H9 (cell line): ENCODE data around the gene AMT. TPM values are rescaled to one million over a fixed set of nuclear protein-coding genes. Genes with fewer than 3 reads are reported as not detected.

Source experiments
- DNase-seq: peaks from one replicate; pipeline ENCODE4 v3.0.0-alpha.2; 2017
- H2AFZ ChIP-seq: one replicate; pipeline ENCODE4 v1.6.1; 2013; ENCODE audit warnings: mild to moderate bottlenecking, low read length, control low read depth, moderate library complexity
- H2AK5ac ChIP-seq: 2 replicates; pipeline ENCODE4 v1.6.1; 2013; ENCODE audit warnings: low read length, control low read depth, mixed read lengths; ENCODE audit not compliant: insufficient read length
- H2BK120ac ChIP-seq: one replicate; pipeline ENCODE4 v1.6.1; 2013; ENCODE audit warnings: low read depth, mild to moderate bottlenecking, low read length, control low read depth, inconsistent platforms; ENCODE audit not compliant: poor library complexity, severe bottlenecking
- H2BK12ac ChIP-seq: 2 replicates; pipeline ENCODE4 v1.6.1; 2013; ENCODE audit warnings: low read length, control low read depth, mixed read lengths, low read depth; ENCODE audit not compliant: insufficient read length
- H2BK15ac ChIP-seq: 2 replicates; pipeline ENCODE4 v1.6.1; 2013; ENCODE audit warnings: low read depth, low read length, control low read depth
- H2BK20ac ChIP-seq: one replicate; pipeline ENCODE4 v1.6.1; 2013; ENCODE audit warnings: low read depth, mild to moderate bottlenecking, low read length, control low read depth, inconsistent platforms; ENCODE audit not compliant: poor library complexity, severe bottlenecking
- H2BK5ac ChIP-seq: 2 replicates; pipeline ENCODE4 v1.6.1; 2013; ENCODE audit warnings: low read length, control low read depth, mixed read lengths; ENCODE audit not compliant: insufficient read length
- H3K14ac ChIP-seq: 2 replicates; pipeline ENCODE4 v1.6.1; 2013; ENCODE audit warnings: low read length, control low read depth; ENCODE audit not compliant: insufficient read depth
- H3K18ac ChIP-seq: 2 replicates; pipeline ENCODE4 v1.6.1; 2013; ENCODE audit warnings: low read depth, mild to moderate bottlenecking, mixed read lengths, low read length, control low read depth; ENCODE audit not compliant: insufficient read length
- H3K23ac ChIP-seq: 2 replicates; pipeline ENCODE4 v1.6.1; 2013; ENCODE audit warnings: low read length, control low read depth, mixed read lengths, low read depth; ENCODE audit not compliant: insufficient read length
- H3K23me2 ChIP-seq: 2 replicates; pipeline ENCODE4 v1.6.1; 2013; ENCODE audit warnings: low read depth, mild to moderate bottlenecking, mixed read lengths, low read length, control low read depth; ENCODE audit not compliant: insufficient read length, poor library complexity, severe bottlenecking
- H3K27ac ChIP-seq: 2 replicates; pipeline ENCODE4 v1.5.1; 2013; ENCODE audit warnings: low read length, control low read depth, mixed read lengths, low read depth; ENCODE audit not compliant: insufficient read length
- H3K27me3 ChIP-seq: 2 replicates; pipeline ENCODE4 v1.6.1; 2013; ENCODE audit warnings: low read length, control low read depth, inconsistent platforms; ENCODE audit not compliant: insufficient read depth
- H3K4ac ChIP-seq: 2 replicates; pipeline ENCODE4 v1.6.1; 2013; ENCODE audit warnings: low read depth, mild to moderate bottlenecking, control low read depth, inconsistent platforms, low read length, moderate library complexity
- H3K4me1 ChIP-seq: 2 replicates; pipeline ENCODE4 v1.6.1; 2013; ENCODE audit warnings: low read length, control low read depth, inconsistent platforms; ENCODE audit not compliant: insufficient read depth
- H3K4me2 ChIP-seq: 2 replicates; pipeline ENCODE4 v1.6.1; 2013; ENCODE audit warnings: low read length, control low read depth, mixed read lengths; ENCODE audit not compliant: insufficient read length, insufficient read depth
- H3K56ac ChIP-seq: 2 replicates; pipeline ENCODE4 v1.6.1; 2013; ENCODE audit warnings: low read depth, mild to moderate bottlenecking, mixed read lengths, low read length, control low read depth; ENCODE audit not compliant: insufficient read length
- H3K79me1 ChIP-seq: 2 replicates; pipeline ENCODE4 v1.6.1; 2013; ENCODE audit warnings: low read depth, mild to moderate bottlenecking, moderate library complexity, low read length, control low read depth, inconsistent platforms; ENCODE audit not compliant: insufficient read depth, poor library complexity, severe bottlenecking
- H3K79me2 ChIP-seq: 2 replicates; pipeline ENCODE4 v1.6.1; 2013; ENCODE audit warnings: low read length, control low read depth, inconsistent platforms; ENCODE audit not compliant: insufficient read depth
- H3K9ac ChIP-seq: 2 replicates; pipeline ENCODE4 v1.6.1; 2013; ENCODE audit warnings: low read length, control low read depth, mixed read lengths; ENCODE audit not compliant: insufficient read length; ENCODE audit errors: extremely low read depth
- H3K9me3 ChIP-seq: one replicate; pipeline ENCODE4 v1.6.1; 2013; ENCODE audit warnings: low read depth, low read length, inconsistent platforms; ENCODE audit not compliant: control insufficient read depth
- H3T11ph ChIP-seq: one replicate; pipeline ENCODE4 v1.6.1; 2013; ENCODE audit warnings: mild to moderate bottlenecking, low read length, control low read depth, inconsistent platforms
- H4K20me1 ChIP-seq: one replicate; pipeline ENCODE4 v1.6.1; 2013; ENCODE audit not compliant: control insufficient read depth, insufficient read length, insufficient read depth
- H4K5ac ChIP-seq: 2 replicates; pipeline ENCODE4 v1.6.1; 2013; ENCODE audit warnings: low read depth, mild to moderate bottlenecking, mixed read lengths, low read length, control low read depth; ENCODE audit not compliant: insufficient read length
- H4K8ac ChIP-seq: replicated peaks from 2 replicates; pipeline ENCODE4 v1.6.1; 2013; ENCODE audit warnings: low read length, control low read depth, mixed read lengths, low read depth; ENCODE audit not compliant: insufficient read length
- H4K91ac ChIP-seq: 2 replicates; pipeline ENCODE4 v1.6.1; 2013; ENCODE audit warnings: low read depth, mild to moderate bottlenecking, moderate library complexity, mixed read lengths, low read length, control low read depth; ENCODE audit not compliant: insufficient read length
- H3K27ac Mint-ChIP-seq, 3 experiments: 2 replicates in 2 of 3; 3 replicates in 1 of 3; pipeline ENCODE4 v1.8.0; 2020 to 2021; ENCODE audit warnings: mixed read lengths in 3 of 3, mild to moderate bottlenecking in 1 of 3, moderate library complexity in 1 of 3
- H3K27me3 Mint-ChIP-seq: 2 replicates; pipeline ENCODE4 v1.8.0; 2021; ENCODE audit warnings: low read depth, mild to moderate bottlenecking, moderate library complexity, mixed read lengths
- H3K36me3 Mint-ChIP-seq, 3 experiments: 2 replicates in 2 of 3; 3 replicates in 1 of 3; pipeline ENCODE4 v1.8.0; 2020 to 2021; ENCODE audit warnings: low read depth in 3 of 3, mixed read lengths in 3 of 3; ENCODE audit not compliant: insufficient read depth in 1 of 3
- H3K4me1 Mint-ChIP-seq, 2 experiments: 2 replicates each; pipeline ENCODE4 v1.8.0; 2020; ENCODE audit warnings: mixed read lengths in 2 of 2
- H3K4me3 Mint-ChIP-seq, 2 experiments: 2 replicates in 1 of 2; 3 replicates in 1 of 2; pipeline ENCODE4 v1.8.0; 2020 to 2021; ENCODE audit warnings: mild to moderate bottlenecking in 2 of 2, mixed read lengths in 2 of 2, moderate library complexity in 1 of 2
- H3K9me3 Mint-ChIP-seq, 2 experiments: 2 replicates in 1 of 2; 3 replicates in 1 of 2; pipeline ENCODE4 v1.8.0; 2020; ENCODE audit warnings: mild to moderate bottlenecking in 2 of 2, mixed read lengths in 2 of 2, moderate library complexity in 1 of 2
- CTCF ChIP-seq: fragments of 200-600 bp; sonication (generic); conservative IDR thresholded peaks from 3 replicates; pipeline ENCODE4 v1.8.0; 2021; ENCODE audit warnings: antibody characterized with exemption, mild to moderate bottlenecking
- WGBS: extraction: QIAGEN DNeasy Blood & Tissue Kit; methylation state at CpG from one replicate; pipeline ENCODE4 v1.1.7; 2013; ENCODE audit warnings: missing lambda C conversion rate, low lambda C conversion rate, mixed read lengths; ENCODE audit not compliant: insufficient read length; ENCODE audit errors: extremely low coverage; 5-methylcytosine and 5-hydroxymethylcytosine counted together
- total RNA-seq: library from RNA; stranded (reverse); gene quantifications from 2 replicates; pipeline ENCODE4 v1.2.1, GENCODE V29; 2021

Gene AMT
- total RNA-seq, 1 experiment from 2014 or later = 41.2 TPM

- no peak for DNase-seq
- Histone ChIP-seq H2BK5ac (no peak overlapping the region), H2BK120ac (no peak overlapping the region), H3K56ac (no peak overlapping the region), H2AK5ac (no peak overlapping the region), H3K18ac (no peak overlapping the region), H3K23ac (no peak overlapping the region), H2BK15ac (no peak overlapping the region), H3K79me2 (no peaks in the 10 kb centered on the region), H2BK12ac (peak overlapping the region; percentile 19), H3K23me2 (no peaks in the 10 kb centered on the region), H3K9ac (no peak overlapping the region), H3K14ac (no peak overlapping the region), H3K9me3 (no peaks in the 10 kb centered on the region), H3T11ph (peak overlapping the region; percentile 25), H3K79me1 (no peaks in the 10 kb centered on the region), H3K4me1 (peaks cover 5% of the 10 kb centered on the region; the same call in 1 of the 2 replicates), H3K27me3 (no peaks in the 10 kb centered on the region), H3K27ac (no peak overlapping the region), H4K8ac (no peak overlapping the region), H3K4ac (no peak overlapping the region), H4K20me1 (no peaks in the 10 kb centered on the region), H2BK20ac (no peak overlapping the region), H4K91ac (no peak overlapping the region), H4K5ac (no peak overlapping the region), H3K4me2 (no peak overlapping the region), H2AFZ (no peak overlapping the region)
- Mint-ChIP-seq H3K9me3 (no peaks in the 10 kb centered on the region), H3K27me3 (no peaks in the 10 kb centered on the region), H3K4me1 (peaks cover 30 to 33% of the 10 kb centered on the region in 2 experiments), H3K4me3 (no peak overlapping the region), H3K36me3 (no peaks in the 10 kb centered on the region), H3K27ac (peak overlapping the region in 1 of 3 experiments; percentile 53; a peak in 1 of 7 replicates)
- WGBS = no CpG with 5 or more reads among the region's 3 CpGs
- TF ChIP-seq CTCF = no peak
These were observed 32.8 kb upstream of the AMT start for GRCh38 chr3:49454898-49455681.
